Uterus (tissue), 4 donors: ENCODE data around the gene DCC. TPM values are rescaled to one million over a fixed set of nuclear protein-coding genes. Genes with fewer than 3 reads are reported as not detected.

Source experiments
- DNase-seq, 2 donors: peaks; one replicate each; pipeline ENCODE4 v3.0.0-alpha.2; 2019 to 2020
- H3K27ac ChIP-seq, 2 donors: fragments of 200-600 bp; sonication (generic); 1 replicate in 1 of 2; 2 replicates in 1 of 2; pipeline ENCODE4 v1.5.1; 2016 to 2018
- H3K27me3 ChIP-seq, 2 donors: fragments of 200-600 bp; sonication (generic); one replicate each; pipeline ENCODE4 v1.5.1; 2018 to 2019; ENCODE audit warnings: control low read depth in 1 of 2
- H3K36me3 ChIP-seq, 2 donors: fragments of 200-600 bp; sonication (generic); one replicate each; pipeline ENCODE4 v1.5.1; 2019; ENCODE audit warnings: control low read depth in 1 of 2
- H3K4me1 ChIP-seq, 2 donors: fragments of 200-600 bp; sonication (generic); one replicate each; pipeline ENCODE4 v1.5.1; 2018 to 2019; ENCODE audit warnings: control low read depth in 1 of 2
- H3K4me3 ChIP-seq, 2 donors: fragments of 200-600 bp; sonication (generic); 1 replicate in 1 of 2; 2 replicates in 1 of 2; pipeline ENCODE4 v1.5.1; 2018 to 2019; ENCODE audit warnings: mild to moderate bottlenecking in 1 of 2
- H3K9me3 ChIP-seq, 2 donors: fragments of 200-600 bp; sonication (generic); one replicate each; pipeline ENCODE4 v1.5.1; 2019; ENCODE audit warnings: control low read depth in 1 of 2
- POLR2A ChIP-seq, 2 donors: fragments of 450-650 bp; IDR thresholded peaks; one replicate each; pipeline ENCODE4 v1.6.1; 2016; ENCODE audit warnings: antibody characterized with exemption in 2 of 2, mild to moderate bottlenecking in 1 of 2, moderate library complexity in 1 of 2
- intact Hi-C: fragments of 100-400 bp; cut with DNase I; formaldehyde crosslinking; loops from one replicate; pipeline ENCODE4 v1.15.1; 2023; ENCODE audit warnings: low total_unique reads
- total RNA-seq, 4 donors: library from RNA; depleted of rRNA in 3 of 4; stranded (reverse); fragments of >200 nt in 3 of 4; gene quantifications; one replicate each; pipeline versions ENCODE4 v1.1.0 to v1.2.4, GENCODE V29; 2014 to 2023
- TF ChIP-seq, protein P1 (sequence below), 4 experiments: fragments of 200-600 bp in 2 of 4; fragments of 450-650 bp in 2 of 4; sonication (generic) in 2 of 4; IDR thresholded peaks; one replicate each; pipeline ENCODE4 v1.5.1; 2016 to 2019; ENCODE audit warnings: antibody characterized with exemption in 4 of 4, mild to moderate bottlenecking in 2 of 4, moderate library complexity in 1 of 4
- donor health status: DM: yes; HTN: yes; CAD: no.

DCC gene
- total RNA-seq, 4 donors from 2014 or later = 0.40 to 3.2 TPM; not detected in 2

DNA sequence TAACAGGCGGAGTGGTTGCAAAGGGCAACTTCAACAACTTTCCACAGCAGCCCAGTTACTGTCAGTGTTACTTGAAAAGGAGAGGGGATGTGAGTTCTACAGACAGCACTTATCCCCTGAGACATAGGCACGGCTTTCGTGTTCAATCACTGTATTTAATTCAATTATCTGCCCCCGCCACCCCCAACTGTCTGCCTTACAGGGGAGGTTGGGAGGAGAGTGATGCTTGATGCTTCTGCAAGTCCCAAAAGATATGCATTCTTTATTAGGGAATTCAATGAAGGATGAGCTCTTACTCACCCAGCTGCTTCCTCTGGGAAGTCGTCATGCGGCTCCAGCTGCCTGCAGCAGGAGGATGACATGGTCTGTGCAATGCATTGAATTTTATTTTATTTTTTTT lies 639.9 kb downstream of the DCC start:
- no peaks in the 10 kb centered on the region for H3K9me3 ChIP-seq
- no peaks in the 10 kb centered on the region for H3K4me1 ChIP-seq
- intact Hi-C loops = no loop called here
- H3K36me3 ChIP-seq = no peaks in the 10 kb centered on the region
- DNase-seq = no peak
- H3K4me3 ChIP-seq = no peak overlapping the region
- no peak overlapping the region for H3K27ac ChIP-seq
- TF ChIP-seq POLR2A (IDR thresholded peaks at IDR 0.05) = no peak
- TF ChIP-seq, protein P1, sequence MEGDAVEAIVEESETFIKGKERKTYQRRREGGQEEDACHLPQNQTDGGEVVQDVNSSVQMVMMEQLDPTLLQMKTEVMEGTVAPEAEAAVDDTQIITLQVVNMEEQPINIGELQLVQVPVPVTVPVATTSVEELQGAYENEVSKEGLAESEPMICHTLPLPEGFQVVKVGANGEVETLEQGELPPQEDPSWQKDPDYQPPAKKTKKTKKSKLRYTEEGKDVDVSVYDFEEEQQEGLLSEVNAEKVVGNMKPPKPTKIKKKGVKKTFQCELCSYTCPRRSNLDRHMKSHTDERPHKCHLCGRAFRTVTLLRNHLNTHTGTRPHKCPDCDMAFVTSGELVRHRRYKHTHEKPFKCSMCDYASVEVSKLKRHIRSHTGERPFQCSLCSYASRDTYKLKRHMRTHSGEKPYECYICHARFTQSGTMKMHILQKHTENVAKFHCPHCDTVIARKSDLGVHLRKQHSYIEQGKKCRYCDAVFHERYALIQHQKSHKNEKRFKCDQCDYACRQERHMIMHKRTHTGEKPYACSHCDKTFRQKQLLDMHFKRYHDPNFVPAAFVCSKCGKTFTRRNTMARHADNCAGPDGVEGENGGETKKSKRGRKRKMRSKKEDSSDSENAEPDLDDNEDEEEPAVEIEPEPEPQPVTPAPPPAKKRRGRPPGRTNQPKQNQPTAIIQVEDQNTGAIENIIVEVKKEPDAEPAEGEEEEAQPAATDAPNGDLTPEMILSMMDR (IDR thresholded peaks at IDR 0.05) = no peak
- no peaks in the 10 kb centered on the region for H3K27me3 ChIP-seq

DNA sequence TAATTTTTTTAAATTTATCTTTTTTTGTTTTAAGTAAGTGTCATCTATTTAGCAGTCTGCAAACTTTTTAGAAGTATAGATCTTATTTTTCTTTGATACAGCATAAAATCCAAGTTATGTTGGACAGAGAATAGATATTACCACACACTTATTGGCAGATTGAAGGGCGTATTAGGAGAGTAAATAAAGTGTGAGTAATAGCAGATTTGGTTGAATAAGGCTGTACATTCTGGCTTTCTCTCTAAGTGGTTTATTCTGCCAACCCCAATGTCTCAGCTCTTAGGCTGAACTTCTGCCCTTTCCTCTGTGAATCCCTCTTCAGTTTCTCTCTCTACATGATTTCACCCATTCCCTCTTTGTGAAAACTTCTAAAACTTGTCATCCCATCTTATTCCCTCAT lies 651.2 kb downstream of the DCC start:
- intact Hi-C loops = no loop called here
- no peaks in the 10 kb centered on the region for H3K9me3 ChIP-seq
- no peaks in the 10 kb centered on the region for H3K36me3 ChIP-seq
- no peak for DNase-seq
- TF ChIP-seq, protein P1 (IDR thresholded peaks at IDR 0.05) = no peak
- no peak for TF ChIP-seq POLR2A (IDR thresholded peaks at IDR 0.05)
- H3K4me3 ChIP-seq = no peak overlapping the region
- H3K27ac ChIP-seq = no peak overlapping the region
- no peaks in the 10 kb centered on the region for H3K4me1 ChIP-seq
- H3K27me3 ChIP-seq = no peaks in the 10 kb centered on the region

DNA sequence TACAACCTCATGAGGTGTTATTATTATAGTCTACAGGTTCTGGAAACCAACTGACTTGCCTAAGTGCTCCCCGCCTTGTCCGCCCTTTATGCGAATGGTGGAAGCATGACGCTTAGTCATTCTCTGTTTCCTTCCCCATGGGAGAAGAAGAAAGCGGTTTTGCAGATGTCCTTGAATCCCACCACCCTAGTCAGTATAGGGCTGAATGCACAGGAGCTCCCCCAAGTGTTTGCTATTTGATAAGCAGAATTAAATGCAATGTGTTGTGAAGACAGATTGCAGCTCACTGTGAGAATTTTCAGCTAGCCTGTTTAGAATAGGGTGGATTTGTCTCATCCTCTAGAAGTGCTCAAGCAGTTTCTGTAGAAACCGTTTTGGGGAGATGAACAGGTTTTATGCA lies 652.0 kb downstream of the DCC start:
- DNase-seq = no peak
- no peaks in the 10 kb centered on the region for H3K4me1 ChIP-seq
- H3K27me3 ChIP-seq = no peaks in the 10 kb centered on the region
- H3K4me3 ChIP-seq = no peak overlapping the region
- H3K27ac ChIP-seq = no peak overlapping the region
- TF ChIP-seq, protein P1 (IDR thresholded peaks at IDR 0.05) = no peak
- no peak for TF ChIP-seq POLR2A (IDR thresholded peaks at IDR 0.05)
- no peaks in the 10 kb centered on the region for H3K9me3 ChIP-seq
- intact Hi-C loops = no loop called here
- no peaks in the 10 kb centered on the region for H3K36me3 ChIP-seq

DNA sequence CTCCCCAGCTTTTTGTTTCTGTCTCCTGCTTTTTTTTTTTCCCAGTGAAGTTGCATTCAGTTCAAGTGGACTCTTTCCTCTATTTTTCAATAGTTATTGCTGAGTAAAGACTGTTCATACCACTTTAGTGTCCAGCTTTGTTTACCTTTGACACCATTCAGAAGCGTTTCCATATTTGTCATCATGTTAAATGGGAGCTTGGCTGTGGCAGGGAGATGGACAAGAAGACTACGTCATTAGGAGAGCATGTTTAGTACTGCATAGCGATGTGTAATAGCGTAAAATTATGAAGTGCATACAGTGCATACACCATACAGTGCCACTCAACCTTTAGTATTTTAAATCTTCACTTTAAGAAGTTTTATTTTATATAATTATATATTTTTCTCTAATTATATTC lies 655.9 kb downstream of the DCC start:
- no peak for DNase-seq
- no peak for TF ChIP-seq POLR2A (IDR thresholded peaks at IDR 0.05)
- TF ChIP-seq, protein P1 (IDR thresholded peaks at IDR 0.05) = no peak
- Histone ChIP-seq H3K27me3 (no peaks in the 10 kb centered on the region), H3K4me1 (no peaks in the 10 kb centered on the region), H3K36me3 (no peaks in the 10 kb centered on the region), H3K9me3 (no peaks in the 10 kb centered on the region), H3K4me3 (no peak overlapping the region), H3K27ac (no peak overlapping the region)
- intact Hi-C loops = no loop called here

DNA sequence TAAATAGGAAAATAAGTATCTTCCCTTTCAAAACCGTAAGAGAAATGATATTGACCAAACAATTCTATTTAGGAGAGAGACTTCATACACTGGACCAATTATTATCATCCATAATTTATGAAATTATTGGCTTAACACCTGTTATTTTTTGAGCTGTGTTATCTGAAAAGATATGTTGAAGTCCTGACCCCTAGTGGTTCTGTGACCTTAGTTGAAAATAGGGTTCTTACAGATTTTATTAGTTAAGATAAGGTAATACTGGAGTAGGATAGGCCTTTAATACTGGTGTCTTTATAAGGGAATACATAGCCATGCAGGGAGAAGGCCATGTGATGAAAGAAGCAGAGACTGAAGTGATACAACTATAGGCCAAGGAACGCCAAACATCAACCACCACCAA lies 659.6 kb downstream of the DCC start:
- intact Hi-C loops = no loop called here
- no peaks in the 10 kb centered on the region for H3K36me3 ChIP-seq

More for the DNA sequence above, 659.6 kb downstream of the DCC start:
- Histone ChIP-seq H3K27me3 (no peaks in the 10 kb centered on the region), H3K4me3 (no peak overlapping the region), H3K27ac (no peak overlapping the region), H3K4me1 (no peaks in the 10 kb centered on the region), H3K9me3 (no peaks in the 10 kb centered on the region)
- DNase-seq = no peak
- TF ChIP-seq, protein P1 (IDR thresholded peaks at IDR 0.05) = no peak
- TF ChIP-seq POLR2A (IDR thresholded peaks at IDR 0.05) = no peak
